Neuronal stem cell (in vitro differentiated cells): ENCODE measurements around the gene ENPP6.

ENCODE experiments used
- DNase-seq: peaks from one replicate; pipeline ENCODE4 v3.0.0-alpha.2; 2013; ENCODE audit warnings: low spot score
- H2AFZ ChIP-seq: one replicate; pipeline ENCODE4 v1.6.1; 2013; ENCODE audit warnings: mild to moderate bottlenecking, low read length, inconsistent platforms
- H2AK5ac ChIP-seq: 2 replicates; pipeline ENCODE4 v1.6.1; 2013; ENCODE audit warnings: low read depth, mild to moderate bottlenecking, inconsistent platforms, low read length, moderate library complexity, mixed read lengths
- H2BK120ac ChIP-seq: 2 replicates; pipeline ENCODE4 v1.6.1; 2013; ENCODE audit warnings: low read depth, mild to moderate bottlenecking, inconsistent platforms, low read length, moderate library complexity, mixed read lengths
- H2BK12ac ChIP-seq: one replicate; pipeline ENCODE4 v1.6.1; 2013; ENCODE audit warnings: low read length, inconsistent platforms
- H2BK15ac ChIP-seq: 2 replicates; pipeline ENCODE4 v1.6.1; 2013; ENCODE audit warnings: mild to moderate bottlenecking, low read length, inconsistent platforms, mixed read lengths
- H2BK5ac ChIP-seq: one replicate; pipeline ENCODE4 v1.6.1; 2013; ENCODE audit warnings: inconsistent platforms, mild to moderate bottlenecking, low read length, moderate library complexity
- H3K14ac ChIP-seq: one replicate; pipeline ENCODE4 v1.6.1; 2013; ENCODE audit warnings: low read length, inconsistent platforms
- H3K18ac ChIP-seq: 2 replicates; pipeline ENCODE4 v1.6.1; 2013; ENCODE audit warnings: low read length, inconsistent platforms
- H3K23ac ChIP-seq: 2 replicates; pipeline ENCODE4 v1.6.1; 2013; ENCODE audit warnings: low read depth, mild to moderate bottlenecking, mixed read lengths, low read length, inconsistent platforms; ENCODE audit not compliant: poor library complexity
- H3K27ac ChIP-seq: replicated peaks from 3 replicates; pipeline ENCODE4 v1.5.1; 2013; ENCODE audit warnings: low read length, inconsistent platforms
- H3K27me3 ChIP-seq, 3 experiments: 2 replicates each; pipeline ENCODE4 v1.6.1; 2013; ENCODE audit warnings: low read length in 3 of 3, mild to moderate bottlenecking in 2 of 3, inconsistent platforms in 1 of 3, low read depth in 1 of 3, mixed read lengths in 1 of 3, moderate library complexity in 1 of 3; ENCODE audit not compliant: control insufficient read depth in 3 of 3, insufficient read depth in 3 of 3
- H3K36me3 ChIP-seq, 2 donors: replicated peaks in 1 of 2; 2 replicates each; pipeline ENCODE4 v1.6.1; 2013; ENCODE audit warnings: low read length in 2 of 2; ENCODE audit not compliant: control insufficient read depth in 2 of 2, insufficient read depth in 2 of 2
- H3K4ac ChIP-seq: 2 replicates; pipeline ENCODE4 v1.6.1; 2013; ENCODE audit warnings: inconsistent platforms, mild to moderate bottlenecking, low read length, moderate library complexity
- H3K4me1 ChIP-seq, 2 donors: 1 replicate in 1 of 2; 2 replicates in 1 of 2; pipeline ENCODE4 v1.6.1; 2013; ENCODE audit warnings: low read length in 2 of 2, low read depth in 1 of 2; ENCODE audit not compliant: control insufficient read depth in 2 of 2, insufficient read depth in 1 of 2
- H3K4me2 ChIP-seq: one replicate; pipeline ENCODE4 v1.6.1; 2013; ENCODE audit warnings: mild to moderate bottlenecking, low read length, inconsistent platforms; ENCODE audit not compliant: insufficient read depth, poor library complexity, severe bottlenecking
- H3K4me3 ChIP-seq, 2 donors: 2 replicates each; pipeline ENCODE4 v1.5.1; 2013; ENCODE audit warnings: low read length in 2 of 2, mild to moderate bottlenecking in 2 of 2, inconsistent platforms in 1 of 2, moderate library complexity in 1 of 2
- H3K79me1 ChIP-seq: one replicate; pipeline ENCODE4 v1.6.1; 2013; ENCODE audit warnings: low read depth, mild to moderate bottlenecking, inconsistent platforms, low read length, moderate library complexity
- H3K9ac ChIP-seq: one replicate; pipeline ENCODE4 v1.6.1; 2013; ENCODE audit warnings: mild to moderate bottlenecking, low read depth, low read length, inconsistent platforms; ENCODE audit not compliant: poor library complexity
- H3K9me3 ChIP-seq, 2 donors: replicated peaks in 1 of 2; 2 replicates each; pipeline versions ENCODE3 to v1.6.1; 2013; ENCODE audit warnings: low read length in 2 of 2, mild to moderate bottlenecking in 2 of 2, inconsistent platforms in 1 of 2, low read depth in 1 of 2, mixed read lengths in 1 of 2, moderate library complexity in 1 of 2; ENCODE audit not compliant: control insufficient read depth in 2 of 2, insufficient read depth in 1 of 2
- H4K8ac ChIP-seq: one replicate; pipeline ENCODE4 v1.6.1; 2013; ENCODE audit warnings: low read depth, mild to moderate bottlenecking, inconsistent platforms, low read length, moderate library complexity
- H4K91ac ChIP-seq: one replicate; pipeline ENCODE4 v1.6.1; 2013; ENCODE audit warnings: low read length, low read depth, mild to moderate bottlenecking, inconsistent platforms; ENCODE audit not compliant: poor library complexity
- WGBS, 2 donors: extraction: QIAGEN DNeasy Blood & Tissue Kit; methylation state at CpG; one replicate each; pipeline ENCODE4 v1.1.7; 2013; ENCODE audit warnings: missing lambda C conversion rate in 2 of 2, mixed read lengths in 1 of 2; ENCODE audit not compliant: insufficient read length in 2 of 2, insufficient replicate concordance in 1 of 2; ENCODE audit errors: extremely low coverage in 2 of 2; 5-methylcytosine and 5-hydroxymethylcytosine counted together

ENPP6 gene

GRCh38 chr4:184247421-184247820 is 29.7 kb upstream of the ENPP6 start:
- DNase-seq, result no peak
- no peak overlapping the region for H3K27ac ChIP-seq
- no CpG with 5 or more reads among the region's 1 CpG for WGBS, 2 donors
- H3K18ac ChIP-seq, result no peak overlapping the region
- H3K4me2 ChIP-seq, result no peak overlapping the region
- H3K79me1 ChIP-seq, result no peaks in the 10 kb centered on the region
- peaks cover 0 to 2% of the 10 kb centered on the region in 2 donors for H3K9me3 ChIP-seq
- H3K4me1 ChIP-seq, result no peaks in the 10 kb centered on the region
- no peak overlapping the region for H2BK15ac ChIP-seq
- H4K8ac ChIP-seq, result no peak overlapping the region
- H2AK5ac ChIP-seq, result no peak overlapping the region
- no peak overlapping the region for H2BK12ac ChIP-seq
- H3K14ac ChIP-seq, result no peak overlapping the region
- no peak overlapping the region for H3K4ac ChIP-seq
- H3K36me3 ChIP-seq, result no peaks in the 10 kb centered on the region
- no peak overlapping the region for H3K9ac ChIP-seq
- no peak overlapping the region for H2BK120ac ChIP-seq
- H2BK5ac ChIP-seq, result no peak overlapping the region
- H3K27me3 ChIP-seq, result peaks cover 0 to 14% (median 0%) of the 10 kb centered on the region in 3 experiments
- no peak overlapping the region for H4K91ac ChIP-seq
- no peak overlapping the region for H3K23ac ChIP-seq
- no peak overlapping the region for H3K4me3 ChIP-seq
- H2AFZ ChIP-seq, result no peak overlapping the region

GRCh38 chr4:184246426-184246825 is 28.8 kb upstream of the ENPP6 start:
- Histone ChIP-seq H3K4me1 (no peaks in the 10 kb centered on the region), H3K9ac (no peak overlapping the region), H3K4me2 (no peak overlapping the region), H3K27me3 (peaks cover 0 to 14% (median 0%) of the 10 kb centered on the region in 3 experiments), H2BK15ac (no peak overlapping the region), H2AFZ (no peak overlapping the region), H3K4ac (no peak overlapping the region), H3K36me3 (no peaks in the 10 kb centered on the region), H3K14ac (no peak overlapping the region), H3K18ac (peak overlapping the region; percentile 60), H4K8ac (no peak overlapping the region), H3K27ac (no peak overlapping the region), H3K79me1 (no peaks in the 10 kb centered on the region), H2AK5ac (no peak overlapping the region), H2BK120ac (no peak overlapping the region), H2BK5ac (no peak overlapping the region), H3K9me3 (peaks cover 0 to 2% of the 10 kb centered on the region in 2 donors), H3K23ac (no peak overlapping the region), H2BK12ac (no peak overlapping the region), H3K4me3 (no peak overlapping the region), H4K91ac (no peak overlapping the region)
- no peak for DNase-seq
- WGBS, 2 donors, result no CpG with 5 or more reads among the region's 7 CpGs

GRCh38 chr4:184238072-184238745 is 20.5 kb upstream of the ENPP6 start:
- Histone ChIP-seq H4K91ac (no peak overlapping the region), H4K8ac (no peak overlapping the region), H2AK5ac (no peak overlapping the region), H3K4me3 (no peak overlapping the region), H3K4ac (no peak overlapping the region), H2BK15ac (no peak overlapping the region), H3K27me3 (no peaks in the 10 kb centered on the region), H3K9me3 (no peaks in the 10 kb centered on the region), H2BK120ac (no peak overlapping the region), H2BK12ac (no peak overlapping the region), H3K4me1 (no peaks in the 10 kb centered on the region), H3K18ac (no peak overlapping the region), H3K23ac (no peak overlapping the region), H3K14ac (no peak overlapping the region), H2BK5ac (no peak overlapping the region), H3K36me3 (no peaks in the 10 kb centered on the region), H3K4me2 (no peak overlapping the region), H3K9ac (no peak overlapping the region), H2AFZ (no peak overlapping the region), H3K79me1 (no peaks in the 10 kb centered on the region), H3K27ac (no peak overlapping the region)
- no peak for DNase-seq
- WGBS, 2 donors, result no CpG with 5 or more reads among the region's 8 CpGs

GRCh38 chr4:184237612-184238011 is 19.9 kb upstream of the ENPP6 start:
- no peak overlapping the region for H2AFZ ChIP-seq
- H3K4me3 ChIP-seq, result no peak overlapping the region
- H3K79me1 ChIP-seq, result no peaks in the 10 kb centered on the region
- no peak overlapping the region for H2BK120ac ChIP-seq
- no peak overlapping the region for H3K14ac ChIP-seq
- no peak for DNase-seq
- H2BK12ac ChIP-seq, result no peak overlapping the region
- no peak overlapping the region for H3K4ac ChIP-seq
- no peaks in the 10 kb centered on the region for H3K4me1 ChIP-seq
- H3K27me3 ChIP-seq, result no peaks in the 10 kb centered on the region
- H4K91ac ChIP-seq, result no peak overlapping the region
- no peaks in the 10 kb centered on the region for H3K9me3 ChIP-seq
- no peak overlapping the region for H3K18ac ChIP-seq
- no peak overlapping the region for H3K9ac ChIP-seq
- no peak overlapping the region for H2BK15ac ChIP-seq
- H3K27ac ChIP-seq, result no peak overlapping the region
- H2AK5ac ChIP-seq, result no peak overlapping the region
- H3K23ac ChIP-seq, result no peak overlapping the region
- H3K4me2 ChIP-seq, result no peak overlapping the region
- H2BK5ac ChIP-seq, result no peak overlapping the region
- WGBS, 2 donors, result no CpG with 5 or more reads among the region's 2 CpGs
- no peaks in the 10 kb centered on the region for H3K36me3 ChIP-seq
- H4K8ac ChIP-seq, result no peak overlapping the region
